Mesenchymal stem cell (in vitro differentiated cells and primary cell): ENCODE results near the gene ZNF862.

Experiments used
- DNase-seq: peaks from one replicate; pipeline ENCODE4 v3.0.0-alpha.2; 2013
- H2AFZ ChIP-seq: one replicate; pipeline ENCODE4 v1.6.1; 2013; ENCODE audit warnings: low read depth, mild to moderate bottlenecking, control low read depth, inconsistent platforms, low read length, moderate library complexity
- H2AK5ac ChIP-seq: 2 replicates; pipeline ENCODE4 v1.6.1; 2013; ENCODE audit warnings: low read length, moderate library complexity, mild to moderate bottlenecking, inconsistent platforms; ENCODE audit not compliant: severe bottlenecking
- H2BK120ac ChIP-seq: one replicate; pipeline ENCODE4 v1.6.1; 2013; ENCODE audit warnings: low read depth, mild to moderate bottlenecking, inconsistent platforms, low read length, moderate library complexity
- H2BK12ac ChIP-seq, 2 experiments: one replicate each; pipeline ENCODE4 v1.6.1; 2013; ENCODE audit warnings: inconsistent platforms in 2 of 2, low read length in 2 of 2, mild to moderate bottlenecking in 2 of 2, moderate library complexity in 2 of 2, control low read depth in 1 of 2
- H2BK15ac ChIP-seq: one replicate; pipeline ENCODE4 v1.6.1; 2013; ENCODE audit warnings: mild to moderate bottlenecking, low read depth, inconsistent platforms; ENCODE audit not compliant: poor library complexity, severe bottlenecking
- H2BK5ac ChIP-seq: 2 replicates; pipeline ENCODE4 v1.6.1; 2013; ENCODE audit warnings: low read depth, mild to moderate bottlenecking, low read length, control low read depth, inconsistent platforms; ENCODE audit not compliant: poor library complexity, severe bottlenecking
- H3K14ac ChIP-seq, 2 experiments: one replicate each; pipeline ENCODE4 v1.6.1; 2013; ENCODE audit warnings: inconsistent platforms in 2 of 2, low read length in 2 of 2, control low read depth in 1 of 2, mild to moderate bottlenecking in 1 of 2, moderate library complexity in 1 of 2
- H3K18ac ChIP-seq, 2 experiments: one replicate each; pipeline ENCODE4 v1.6.1; 2013; ENCODE audit warnings: inconsistent platforms in 2 of 2, low read length in 2 of 2, control low read depth in 1 of 2, low read depth in 1 of 2, mild to moderate bottlenecking in 1 of 2
- H3K23ac ChIP-seq, 2 experiments: one replicate each; pipeline ENCODE4 v1.6.1; 2013; ENCODE audit warnings: inconsistent platforms in 2 of 2, low read length in 2 of 2, mild to moderate bottlenecking in 2 of 2, moderate library complexity in 2 of 2, control low read depth in 1 of 2
- H3K27ac ChIP-seq: 2 replicates; pipeline ENCODE4 v1.5.1; 2013; ENCODE audit warnings: mild to moderate bottlenecking, moderate library complexity, low read length, control low read depth, inconsistent platforms; ENCODE audit not compliant: poor library complexity, severe bottlenecking
- H3K27me3 ChIP-seq, 2 experiments: 2 replicates each; pipeline versions ENCODE4 v1.6.1 to v1.7.0; 2013; ENCODE audit warnings: low read length in 2 of 2, mild to moderate bottlenecking in 2 of 2, moderate library complexity in 2 of 2, control low read depth in 1 of 2, inconsistent platforms in 1 of 2; ENCODE audit not compliant: control insufficient read depth in 1 of 2, insufficient read depth in 1 of 2
- H3K36me3 ChIP-seq, 2 experiments: 2 replicates each; pipeline versions ENCODE4 v1.6.1 to v1.7.0; 2013; ENCODE audit warnings: low read length in 2 of 2, control low read depth in 1 of 2, inconsistent platforms in 1 of 2, low read depth in 1 of 2, mild to moderate bottlenecking in 1 of 2; ENCODE audit not compliant: insufficient read depth in 2 of 2, control insufficient read depth in 1 of 2
- H3K4ac ChIP-seq, 2 experiments: one replicate each; pipeline ENCODE4 v1.6.1; 2013; ENCODE audit warnings: inconsistent platforms in 2 of 2, low read length in 2 of 2, mild to moderate bottlenecking in 2 of 2, moderate library complexity in 2 of 2, control low read depth in 1 of 2, low read depth in 1 of 2
- H3K4me1 ChIP-seq: 2 replicates; pipeline ENCODE4 v1.6.1; 2013; ENCODE audit warnings: low read depth, low read length, control low read depth; ENCODE audit not compliant: control insufficient read depth, insufficient read depth
- H3K4me2 ChIP-seq: 2 replicates; pipeline ENCODE4 v1.6.1; 2013; ENCODE audit warnings: low read length, mild to moderate bottlenecking, inconsistent platforms; ENCODE audit not compliant: poor library complexity, severe bottlenecking
- H3K4me3 ChIP-seq, 2 experiments: 2 replicates each; pipeline versions ENCODE4 v1.5.1 to v1.7.0; 2013; ENCODE audit warnings: low read length in 2 of 2, mild to moderate bottlenecking in 2 of 2, control low read depth in 1 of 2, low read depth in 1 of 2; ENCODE audit not compliant: insufficient read depth in 1 of 2
- H3K79me1 ChIP-seq: replicated peaks from 2 replicates; pipeline ENCODE4 v1.6.1; 2013; ENCODE audit warnings: mild to moderate bottlenecking, control low read depth, low read length, inconsistent platforms; ENCODE audit not compliant: poor library complexity, severe bottlenecking
- H3K9ac ChIP-seq: 2 replicates; pipeline ENCODE4 v1.7.0; 2013; ENCODE audit warnings: mild to moderate bottlenecking, low read length, moderate library complexity
- H3K9me3 ChIP-seq: 2 replicates; pipeline ENCODE4 v1.7.0; 2013; ENCODE audit warnings: mild to moderate bottlenecking, low read length; ENCODE audit not compliant: control insufficient read depth
- H4K8ac ChIP-seq: one replicate; pipeline ENCODE4 v1.6.1; 2013; ENCODE audit warnings: inconsistent platforms, mild to moderate bottlenecking, low read length, moderate library complexity
- H4K91ac ChIP-seq: one replicate; pipeline ENCODE4 v1.6.1; 2013; ENCODE audit warnings: mild to moderate bottlenecking, low read length, inconsistent platforms
- WGBS: methylation state at CpG from one replicate; pipeline ENCODE4 v1.1.7; 2013; ENCODE audit warnings: mixed read lengths; 5-methylcytosine and 5-hydroxymethylcytosine counted together

ZNF862 gene

GRCh38 chr7:149884016-149884415 lies 45.8 kb downstream of the ZNF862 start:
- Histone ChIP-seq H3K9me3 (no peaks in the 10 kb centered on the region), H2AK5ac (peak overlapping the region; percentile 36)

GRCh38 chr7:149884541-149884940 lies 46.4 kb downstream of the ZNF862 start:
- no peak overlapping the region for H3K18ac ChIP-seq
- H2BK120ac ChIP-seq = no peak overlapping the region
- H2AFZ ChIP-seq = no peak overlapping the region
- H2BK15ac ChIP-seq = no peak overlapping the region
- H3K4me3 ChIP-seq = no peak overlapping the region
- no peak overlapping the region for H3K9ac ChIP-seq
- H3K4me2 ChIP-seq = no peak overlapping the region
- DNase-seq = no peak
- no peak overlapping the region for H4K91ac ChIP-seq
- H2AK5ac ChIP-seq = peak overlapping the region; percentile 86
- H3K14ac ChIP-seq = no peak overlapping the region
- H3K23ac ChIP-seq = no peak overlapping the region
- H3K4me1 ChIP-seq = peaks cover 43% of the 10 kb centered on the region
- H3K27me3 ChIP-seq = peaks cover 0 to 3% of the 10 kb centered on the region in 2 experiments
- no peaks in the 10 kb centered on the region for H3K79me1 ChIP-seq
- H3K9me3 ChIP-seq = no peaks in the 10 kb centered on the region
- WGBS = 100% methylated on average over 2 of the region's 2 CpGs
- no peak overlapping the region for H4K8ac ChIP-seq
- H3K27ac ChIP-seq = peak overlapping the region; percentile 2
- H2BK12ac ChIP-seq = no peak overlapping the region
- H3K4ac ChIP-seq = no peak overlapping the region
- H3K36me3 ChIP-seq = peaks cover 0 to 11% of the 10 kb centered on the region in 2 experiments
- no peak overlapping the region for H2BK5ac ChIP-seq

More at GRCh38 chr7:149884016-149884415, 45.8 kb downstream of the ZNF862 start:
- H4K91ac ChIP-seq = no peak overlapping the region
- no peaks in the 10 kb centered on the region for H3K79me1 ChIP-seq
- H3K18ac ChIP-seq = no peak overlapping the region
- peaks cover 43% of the 10 kb centered on the region for H3K4me1 ChIP-seq
- H3K4me2 ChIP-seq = no peak overlapping the region
- no peak overlapping the region for H2BK12ac ChIP-seq
- H3K23ac ChIP-seq = no peak overlapping the region
- 68% methylated on average over 4 of the region's 4 CpGs for WGBS
- no peak overlapping the region for H2AFZ ChIP-seq
- H4K8ac ChIP-seq = no peak overlapping the region
- DNase-seq = no peak
- H3K9ac ChIP-seq = no peak overlapping the region
- no peak overlapping the region for H2BK120ac ChIP-seq
- no peak overlapping the region for H2BK5ac ChIP-seq
- peaks cover 0 to 3% of the 10 kb centered on the region in 2 experiments for H3K27me3 ChIP-seq
- H3K4me3 ChIP-seq = no peak overlapping the region
- no peak overlapping the region for H3K4ac ChIP-seq
- H3K14ac ChIP-seq = no peak overlapping the region
- no peak overlapping the region for H2BK15ac ChIP-seq
- peaks cover 0 to 11% of the 10 kb centered on the region in 2 experiments for H3K36me3 ChIP-seq
- H3K27ac ChIP-seq = no peak overlapping the region

GRCh38 chr7:149885191-149886017 lies 47.2 kb downstream of the ZNF862 start:
- Histone ChIP-seq H3K4ac (no peak overlapping the region), H3K9ac (no peak overlapping the region), H2BK120ac (no peak overlapping the region), H3K36me3 (peaks cover 0 to 5% of the 10 kb centered on the region in 2 experiments), H3K79me1 (no peaks in the 10 kb centered on the region), H3K9me3 (no peaks in the 10 kb centered on the region), H2BK12ac (no peak overlapping the region), H3K27ac (peak overlapping the region; percentile 97), H2BK15ac (no peak overlapping the region), H4K91ac (no peak overlapping the region), H3K4me3 (no peak overlapping the region), H2BK5ac (peak overlapping the region; percentile 69), H3K4me2 (peak overlapping the region; percentile 27), H3K18ac (no peak overlapping the region), H2AFZ (no peak overlapping the region), H3K14ac (no peak overlapping the region), H4K8ac (no peak overlapping the region), H3K23ac (no peak overlapping the region), H3K4me1 (peaks cover 43% of the 10 kb centered on the region), H2AK5ac (peak overlapping the region; percentile 86), H3K27me3 (peaks cover 0 to 3% of the 10 kb centered on the region in 2 experiments)
- WGBS = 37% methylated on average over 13 of the region's 13 CpGs
- DNase-seq = no peak

- peaks cover 0 to 3% of the 10 kb centered on the region in 2 experiments for H3K27me3 ChIP-seq
Observed at GRCh38 chr7:149886018-149886415, 47.8 kb downstream of the ZNF862 start.

More at GRCh38 chr7:149886018-149886415, 47.8 kb downstream of the ZNF862 start:
- Histone ChIP-seq H4K8ac (no peak overlapping the region), H4K91ac (no peak overlapping the region), H3K9me3 (no peaks in the 10 kb centered on the region), H3K23ac (no peak overlapping the region), H3K27ac (peak overlapping the region; percentile 97), H3K18ac (no peak overlapping the region), H3K14ac (no peak overlapping the region), H3K36me3 (peaks cover 0 to under 1% of the 10 kb centered on the region in 2 experiments), H3K4me3 (no peak overlapping the region), H3K4ac (no peak overlapping the region), H2BK15ac (no peak overlapping the region), H3K9ac (no peak overlapping the region), H2BK5ac (peak overlapping the region; percentile 60), H3K4me2 (peak overlapping the region; percentile 10), H2AFZ (no peak overlapping the region), H2BK12ac (no peak overlapping the region), H2AK5ac (peak overlapping the region; percentile 61), H2BK120ac (no peak overlapping the region), H3K79me1 (no peaks in the 10 kb centered on the region), H3K4me1 (peaks cover 42% of the 10 kb centered on the region)
- 93% methylated on average over 2 of the region's 4 CpGs for WGBS
- DNase-seq = no peak
